ENCODE results near the gene APEH. TPM values are rescaled to one million over a fixed set of nuclear protein-coding genes. Genes with fewer than 3 reads are reported as not detected.

APEH gene
- total and polyA plus RNA-seq, 2 experiments from 2014 or later: 170 to 264 TPM

GRCh38 chr3:49711489-49711888 is 37.3 kb downstream of the APEH start:
- H3F3A ChIP-seq (replicated peaks; ENCODE audit: low read depth): no peaks in the 10 kb centered on the region
- H3K36me3 ChIP-seq (ENCODE audit: insufficient read depth): no peaks in the 10 kb centered on the region
- H3K79me2 ChIP-seq (replicated peaks; ENCODE audit: insufficient read depth): no peaks in the 10 kb centered on the region
- H3K4me3 Mint-ChIP-seq: no peak overlapping the region; the same call in 2 of the 3 replicates
- peaks cover 10% of the 10 kb centered on the region; the same call in 2 of the 3 replicates for H3K36me3 Mint-ChIP-seq (ENCODE audit: low read depth)
- H3K4me1 Mint-ChIP-seq: no peaks in the 10 kb centered on the region; the same call in 2 of the 3 replicates
- peaks cover 6% of the 10 kb centered on the region; the same call in 1 of the 2 replicates for H4K20me1 ChIP-seq (replicated peaks; ENCODE audit: insufficient read depth)
- peaks cover 15% of the 10 kb centered on the region for H3K27me3 Mint-ChIP-seq (ENCODE audit: insufficient read depth, low read depth, poor library complexity)
- H3K27me3 ChIP-seq (ENCODE audit: insufficient read depth): no peaks in the 10 kb centered on the region
- DNase-seq (ENCODE audit: low spot score) (no peak), ATAC-seq (no peak)
- H3K9me3 Mint-ChIP-seq: no peaks in the 10 kb centered on the region
- H3K4me3 ChIP-seq: no peak overlapping the region
- H3K4me1 ChIP-seq (ENCODE audit: insufficient read depth): no peaks in the 10 kb centered on the region
- H3K9me2 ChIP-seq (ENCODE audit: insufficient read depth): no peaks in the 10 kb centered on the region
- H3K27ac Mint-ChIP-seq: no peak overlapping the region
- H3K27ac ChIP-seq (ENCODE audit: low read depth): no peak overlapping the region
- H3K4me2 ChIP-seq: no peak overlapping the region
- no peak overlapping the region for H2AFZ ChIP-seq
- TF ChIP-seq REST (IDR thresholded peaks at IDR 0.05; ENCODE audit: unreplicated experiment): no peak

- H3K79me2 ChIP-seq (replicated peaks; ENCODE audit: insufficient read depth): no peaks in the 10 kb centered on the region
- no peak overlapping the region for H3K27ac ChIP-seq (ENCODE audit: low read depth)
- no peaks in the 10 kb centered on the region; the same call in 2 of the 3 replicates for H3K4me1 Mint-ChIP-seq
- ATAC-seq (no peak), DNase-seq (ENCODE audit: low spot score) (no peak)
- no peaks in the 10 kb centered on the region for H3F3A ChIP-seq (replicated peaks; ENCODE audit: low read depth)
- H3K9me3 Mint-ChIP-seq: no peaks in the 10 kb centered on the region
- H3K36me3 ChIP-seq (ENCODE audit: insufficient read depth): no peaks in the 10 kb centered on the region
- H3K27ac Mint-ChIP-seq: no peak overlapping the region
- H3K27me3 Mint-ChIP-seq (ENCODE audit: insufficient read depth, low read depth, poor library complexity): peaks cover 15% of the 10 kb centered on the region
- H3K4me1 ChIP-seq (ENCODE audit: insufficient read depth): no peaks in the 10 kb centered on the region
- no peak overlapping the region for H3K4me3 Mint-ChIP-seq
- H3K4me2 ChIP-seq: no peak overlapping the region
- peaks cover 6% of the 10 kb centered on the region; the same call in 1 of the 3 replicates for H3K36me3 Mint-ChIP-seq (ENCODE audit: low read depth)
- H2AFZ ChIP-seq: no peak overlapping the region
- no peaks in the 10 kb centered on the region for H3K27me3 ChIP-seq (ENCODE audit: insufficient read depth)
- H4K20me1 ChIP-seq (replicated peaks; ENCODE audit: insufficient read depth): peaks cover 6% of the 10 kb centered on the region; the same call in 1 of the 2 replicates
- no peak overlapping the region for H3K4me3 ChIP-seq
- no peaks in the 10 kb centered on the region for H3K9me2 ChIP-seq (ENCODE audit: insufficient read depth)
- no peak for TF ChIP-seq POLR2AphosphoS5 (IDR thresholded peaks at IDR 0.05; ENCODE audit: low read depth)
- no peak for TF ChIP-seq REST (IDR thresholded peaks at IDR 0.05; ENCODE audit: unreplicated experiment)
- no peak for TF ChIP-seq EZH2phosphoT487 (IDR thresholded peaks at IDR 0.05; ENCODE audit: unreplicated experiment)
- no peak for TF ChIP-seq ZNF114 (CRISPR knock-in tag; IDR thresholded peaks at IDR 0.05)
- no peak for TF ChIP-seq STAT1 (IDR thresholded peaks at IDR 0.05; ENCODE audit: unreplicated experiment)
- TF ChIP-seq NANOG (IDR thresholded peaks at IDR 0.05; ENCODE audit: borderline replicate concordance): no peak
- TF ChIP-seq ZNF331 (CRISPR knock-in tag; IDR thresholded peaks at IDR 0.05; ENCODE audit: low read depth): no peak
- TF ChIP-seq CTCF (conservative IDR thresholded peaks at IDR 0.05; ENCODE audit: low read depth in 2 of 2): no peak
- no peak for TF ChIP-seq JUNB (IDR thresholded peaks at IDR 0.05; ENCODE audit: unreplicated experiment)
These were observed 38.0 kb downstream of the APEH start for GRCh38 chr3:49712166-49712565.

Measured in GM23338 (cell line).